ENCODE measurements around the gene ABO. TPM values are rescaled to one million over a fixed set of nuclear protein-coding genes. Genes with fewer than 3 reads are reported as not detected.

The ABO gene
- total and polyA plus RNA-seq, 10 of the 15 experiments (the other 5 are each of a cell fraction or from before 2014, with no cell fraction given), result 0.10 TPM; not detected in 9

- Histone ChIP-seq H3K4me2 (ENCODE audit: control insufficient read depth, insufficient read depth) (no peak overlapping the region), H3K36me3 (ENCODE audit: control insufficient read depth in 2 of 2, insufficient read depth in 2 of 2, low read length in 1 of 2) (no peaks in the 10 kb centered on the region), H2AFZ (ENCODE audit: control insufficient read depth, low read depth, low read length) (no peak overlapping the region), H3K9ac (ENCODE audit: control insufficient read depth, insufficient read depth, low read length) (no peak overlapping the region), H3K4me1 (ENCODE audit: control insufficient read depth, insufficient read depth, low read length) (no peaks in the 10 kb centered on the region), H3K27me3 (replicated peaks in 1 of 2; ENCODE audit: control insufficient read depth in 2 of 2, insufficient read depth in 2 of 2, low read length in 1 of 2) (no peaks in the 10 kb centered on the region; a peak in 2 of 4 replicates), H3K4me3 (no peak overlapping the region), H3K9me3 (replicated peaks; ENCODE audit: control insufficient read depth, insufficient read depth, low read length) (no peaks in the 10 kb centered on the region), H3K27ac (ENCODE audit: control insufficient read depth, insufficient read depth) (no peak overlapping the region), H3K79me2 (ENCODE audit: control insufficient read depth, insufficient read depth, low read length) (no peaks in the 10 kb centered on the region), H4K20me1 (ENCODE audit: control insufficient read depth, insufficient read depth) (no peaks in the 10 kb centered on the region)
- intact Hi-C loops (cut with micrococcal nuclease; ENCODE audit: unreplicated experiment), result no loop called here
- ChIA-PET CTCF (no interaction called here), POLR2A (no interaction called here), RAD21 (ENCODE audit: unreplicated experiment) (no interaction called here), SMC1A (ENCODE audit: uncharacterized antibody, unreplicated experiment) (no interaction called here)
- WGBS (ENCODE audit: insufficient coverage, insufficient replicate concordance, low lambda C conversion rate, missing lambda C conversion rate), result 26% methylated on average over 11 of the region's 11 CpGs
- no peak for DNase-seq (ENCODE audit: low read depth, low spot score)
- no TSS peak for BruUV-seq (replicated peaks)
- ATAC-seq, result no peak
- TF ChIP-seq GATAD2B (conservative IDR thresholded peaks at IDR 0.05; ENCODE audit: low read depth) (no peak), NR2C2 (IDR thresholded peaks at IDR 0.05; ENCODE audit: borderline replicate concordance, control insufficient read depth, insufficient read length, low read depth) (no peak), TCF12 (IDR thresholded peaks at IDR 0.05; ENCODE audit: low read depth, low read length) (no peak), EGR1 (IDR thresholded peaks at IDR 0.05; ENCODE audit: borderline replicate concordance in 1 of 2, low read depth in 2 of 2, low read length in 2 of 2) (no peak), IRF3 (IDR thresholded peaks at IDR 0.05) (no peak), RELB (IDR thresholded peaks at IDR 0.05; ENCODE audit: low read depth) (no peak), MTA2 (IDR thresholded peaks at IDR 0.05; ENCODE audit: low read depth) (no peak), SMAD1 (IDR thresholded peaks at IDR 0.05; ENCODE audit: low read depth, partially characterized antibody) (no peak), FOXM1 (IDR thresholded peaks at IDR 0.05; ENCODE audit: low read depth, low read length) (no peak), HDAC6 (IDR thresholded peaks at IDR 0.05; ENCODE audit: unreplicated experiment) (no peak), POLR2A (IDR thresholded peaks at IDR 0.05; ENCODE audit: low read depth, low read length) (no peak), KLF5 (IDR thresholded peaks at IDR 0.05; ENCODE audit: partially characterized antibody) (no peak), ZZZ3 (IDR thresholded peaks at IDR 0.05; ENCODE audit: control insufficient read depth, insufficient read length, low read depth) (no peak), IKZF2 (IDR thresholded peaks at IDR 0.05) (no peak), NBN (IDR thresholded peaks at IDR 0.05) (no peak)
- in situ Hi-C loops (cut with MboI), result no loop called here
- FAIRE-seq, result no peak
Observed at GRCh38 chr9:133227242-133227860, 47.6 kb downstream of the ABO start.

All from GM12878 (cell line).